Lung (tissue), 12 donors: ENCODE data around the gene DNAJC3. TPM values are rescaled to one million over a fixed set of nuclear protein-coding genes. Genes with fewer than 3 reads are reported as not detected.

Experiments
- ATAC-seq: fragments of 200-7000 bp; cut with Tn5 transposase; one replicate; pipeline ENCODE4 v1.9.1; 2020; ENCODE audit warnings: moderate number of reproducible peaks; ENCODE audit not compliant: insufficient read depth, low FRiP score
- DNase-seq, 3 donors: peaks; one replicate each; pipeline ENCODE4 v3.0.0-alpha.2; 2013 to 2017
- H3K27ac ChIP-seq, 2 donors: one replicate each; pipeline ENCODE4 v1.5.1; 2013; ENCODE audit warnings: mild to moderate bottlenecking in 2 of 2, moderate library complexity in 2 of 2, control low read depth in 1 of 2, inconsistent platforms in 1 of 2, low read depth in 1 of 2, low read length in 1 of 2
- H3K27me3 ChIP-seq, 3 donors: one replicate each; pipeline ENCODE4 v1.5.1; 2013; ENCODE audit warnings: low read length in 2 of 3; ENCODE audit not compliant: control insufficient read depth in 3 of 3, insufficient read depth in 3 of 3
- H3K36me3 ChIP-seq, 4 donors: one replicate each; pipeline ENCODE4 v1.5.1; 2013; ENCODE audit warnings: low read length in 4 of 4, mild to moderate bottlenecking in 1 of 4, moderate library complexity in 1 of 4; ENCODE audit not compliant: control insufficient read depth in 4 of 4, insufficient read depth in 4 of 4
- H3K4me1 ChIP-seq, 5 donors: one replicate each; pipeline ENCODE4 v1.5.1; 2013; ENCODE audit warnings: low read length in 5 of 5, mild to moderate bottlenecking in 2 of 5, moderate library complexity in 1 of 5; ENCODE audit not compliant: control insufficient read depth in 5 of 5, insufficient read depth in 5 of 5
- H3K4me3 ChIP-seq: one replicate; pipeline ENCODE4 v1.5.1; 2013; ENCODE audit warnings: mild to moderate bottlenecking, control low read depth, moderate library complexity
- H3K9ac ChIP-seq, 2 donors: one replicate each; pipeline ENCODE4 v1.5.1; 2013; ENCODE audit warnings: low read length in 2 of 2, control low read depth in 1 of 2; ENCODE audit not compliant: insufficient read depth in 1 of 2
- H3K9me3 ChIP-seq, 4 donors: one replicate each; pipeline ENCODE4 v1.5.1; 2013; ENCODE audit warnings: low read length in 3 of 4, mild to moderate bottlenecking in 1 of 4, moderate library complexity in 1 of 4; ENCODE audit not compliant: control insufficient read depth in 4 of 4, insufficient read depth in 3 of 4
- WGBS, 2 donors: extraction: QIAGEN DNeasy Blood & Tissue Kit; methylation state at CpG; one replicate each; pipeline ENCODE4 v1.1.7; 2013; 5-methylcytosine and 5-hydroxymethylcytosine counted together
- polyA plus RNA-seq, 2 donors: library from polyadenylated mRNA; stranded (reverse); fragments of 200-250 nt; gene quantifications; one replicate each; pipeline ENCODE4 v1.2.1, GENCODE V29; 2013
- total RNA-seq, 2 donors: library from RNA; depleted of rRNA in 1 of 2; stranded (reverse); fragments of >200 nt in 1 of 2; gene quantifications; one replicate each; pipeline ENCODE4 v1.2.1, GENCODE V29; 2014 to 2021
- TF ChIP-seq, protein P1 (sequence below): IDR thresholded peaks from 2 replicates; pipeline ENCODE4 v1.5.1; 2012; ENCODE audit warnings: mild to moderate bottlenecking; ENCODE audit errors: control extremely low read depth, extremely low read depth
- donor health status: control.
- donor health status: control.
- donor health status: Bipolar disorder and iron deficiency.
- donor health status: healthy.
- donor health status: DM: yes; HTN: yes; CAD: no.

Gene DNAJC3
- total and polyA plus RNA-seq, 4 donors: 15.2 to 61.8 (median 38.5) TPM

DNA sequence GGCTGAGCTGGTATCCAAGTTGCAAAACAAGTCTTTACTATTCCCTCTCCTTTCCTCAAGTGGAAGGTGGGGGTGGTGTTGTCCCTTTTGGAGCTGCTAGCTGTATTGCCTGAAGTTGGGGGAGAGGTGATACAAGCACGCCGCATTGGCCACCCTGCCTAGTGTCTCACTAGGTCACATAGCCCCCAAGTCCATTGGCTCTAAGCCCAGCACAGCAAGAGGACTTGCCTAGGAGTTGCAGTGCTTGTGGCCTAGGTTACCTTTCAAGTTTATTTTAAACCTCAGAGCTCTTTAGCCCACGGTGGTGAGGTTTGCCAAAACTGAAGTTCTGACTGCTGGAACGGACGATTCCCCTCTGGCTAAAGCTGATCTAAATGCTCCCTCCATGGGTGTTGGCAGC, 5.3 kb upstream of the DNAJC3 start:
- H3K36me3 ChIP-seq: peaks cover 0 to 7% (median 0%) of the 10 kb centered on the region in 4 donors
- TF ChIP-seq, protein P1, sequence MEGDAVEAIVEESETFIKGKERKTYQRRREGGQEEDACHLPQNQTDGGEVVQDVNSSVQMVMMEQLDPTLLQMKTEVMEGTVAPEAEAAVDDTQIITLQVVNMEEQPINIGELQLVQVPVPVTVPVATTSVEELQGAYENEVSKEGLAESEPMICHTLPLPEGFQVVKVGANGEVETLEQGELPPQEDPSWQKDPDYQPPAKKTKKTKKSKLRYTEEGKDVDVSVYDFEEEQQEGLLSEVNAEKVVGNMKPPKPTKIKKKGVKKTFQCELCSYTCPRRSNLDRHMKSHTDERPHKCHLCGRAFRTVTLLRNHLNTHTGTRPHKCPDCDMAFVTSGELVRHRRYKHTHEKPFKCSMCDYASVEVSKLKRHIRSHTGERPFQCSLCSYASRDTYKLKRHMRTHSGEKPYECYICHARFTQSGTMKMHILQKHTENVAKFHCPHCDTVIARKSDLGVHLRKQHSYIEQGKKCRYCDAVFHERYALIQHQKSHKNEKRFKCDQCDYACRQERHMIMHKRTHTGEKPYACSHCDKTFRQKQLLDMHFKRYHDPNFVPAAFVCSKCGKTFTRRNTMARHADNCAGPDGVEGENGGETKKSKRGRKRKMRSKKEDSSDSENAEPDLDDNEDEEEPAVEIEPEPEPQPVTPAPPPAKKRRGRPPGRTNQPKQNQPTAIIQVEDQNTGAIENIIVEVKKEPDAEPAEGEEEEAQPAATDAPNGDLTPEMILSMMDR: no peak
- H3K27ac ChIP-seq: no peak overlapping the region
- no peaks in the 10 kb centered on the region for H3K27me3 ChIP-seq
- H3K4me1 ChIP-seq: peaks cover 0 to 11% (median 0%) of the 10 kb centered on the region in 5 donors
- no peak overlapping the region for H3K9ac ChIP-seq
- DNase-seq (no peak), ATAC-seq (no peak)
- 97% methylated on average over 5 of the region's 5 CpGs for WGBS, 2 donors
- peaks cover 5 to 30% (median 10%) of the 10 kb centered on the region in 4 donors for H3K9me3 ChIP-seq
- no peak overlapping the region for H3K4me3 ChIP-seq

DNA sequence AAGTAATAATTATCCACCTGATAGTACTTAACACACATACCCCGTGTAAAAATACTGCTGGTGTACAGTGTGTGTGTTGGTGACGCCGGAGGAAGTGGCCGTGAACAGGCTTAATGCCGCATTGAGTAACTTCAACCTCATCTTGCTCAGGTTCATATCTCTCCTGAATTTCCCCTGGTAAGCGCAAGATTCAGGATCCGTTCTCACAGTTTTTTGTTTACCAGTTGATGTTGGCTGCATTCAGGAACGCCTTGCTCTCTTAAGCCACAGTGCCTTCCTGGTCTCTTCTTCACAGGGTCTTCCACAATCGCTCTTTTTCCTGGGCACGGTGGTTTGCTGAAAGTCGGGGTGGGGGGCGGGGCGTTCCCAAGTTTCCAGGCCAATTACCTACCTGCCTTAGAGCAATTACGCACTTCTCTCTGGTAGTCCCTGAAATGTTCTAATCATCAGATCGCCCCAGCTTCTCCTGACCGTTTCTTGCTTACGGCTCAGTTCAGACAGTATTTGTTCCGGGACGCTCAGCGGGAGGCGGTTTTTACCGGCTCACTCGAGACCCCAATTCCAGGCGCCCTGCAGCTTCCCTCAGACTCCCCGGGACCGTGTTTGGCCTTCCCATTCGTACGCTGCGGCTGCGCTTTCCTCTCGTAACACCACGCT, 706 bp upstream of the DNAJC3 start:
- DNase-seq: peak in 1 of 3 donors; percentile 64

DNA sequence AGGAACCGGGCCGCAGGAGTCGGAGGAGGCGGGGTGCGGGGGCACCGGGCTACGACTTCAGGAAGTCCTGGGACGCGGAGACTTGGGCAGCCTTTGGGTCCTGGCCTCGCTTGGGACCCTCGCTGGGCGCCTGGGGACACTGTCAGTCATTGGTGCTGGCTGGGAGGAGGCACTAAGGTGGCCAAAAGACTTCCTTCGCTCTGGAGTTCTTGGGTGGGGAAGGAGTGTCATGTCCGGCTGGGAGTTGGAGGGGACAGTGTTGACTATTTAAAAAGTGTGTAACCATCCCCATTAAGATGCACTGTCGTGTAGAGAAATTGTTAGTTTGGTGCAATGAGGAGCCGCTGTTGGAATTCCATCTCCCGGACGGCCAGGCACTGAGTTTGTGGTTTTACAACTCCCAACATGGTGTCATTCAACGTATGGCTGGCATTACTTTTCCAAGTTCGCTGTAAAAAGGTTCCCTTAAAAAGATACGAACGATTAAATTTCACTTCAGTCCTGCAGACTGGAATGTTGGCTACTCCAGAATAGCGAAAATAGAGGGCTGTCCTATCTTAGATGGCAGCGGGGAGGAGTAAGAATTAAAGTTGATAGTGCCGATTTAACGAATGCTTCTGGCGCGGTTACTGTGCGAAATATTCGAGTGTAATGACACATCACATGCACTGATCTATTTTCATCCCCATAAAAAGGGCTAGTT, 776 bp downstream of the DNAJC3 start:
- Histone ChIP-seq H3K4me1 (peaks cover 2 to 35% (median 4%) of the 10 kb centered on the region in 5 donors), H3K9ac (peak overlapping the region; percentile 72 to 75), H3K36me3 (no peaks in the 10 kb centered on the region), H3K4me3 (peak overlapping the region; percentile 92), H3K27me3 (no peaks in the 10 kb centered on the region), H3K27ac (peak overlapping the region; percentile 94 to 98), H3K9me3 (no peaks in the 10 kb centered on the region)
- DNase-seq (peak; percentile 16 to 60 (median 37)), ATAC-seq (no peak)
- TF ChIP-seq, protein P1: no peak
- WGBS, 2 donors: 1 to 2% methylated on average over 30 of the region's 30 CpGs

More for the DNA sequence above, 706 bp upstream of the DNAJC3 start:
- Histone ChIP-seq H3K9me3 (peaks cover 0 to 8% (median 6%) of the 10 kb centered on the region in 4 donors), H3K4me1 (peaks cover under 1 to 35% (median 4%) of the 10 kb centered on the region in 5 donors), H3K27ac (peak overlapping the region; percentile 89 to 98), H3K9ac (peak overlapping the region; percentile 66 to 90), H3K4me3 (peak overlapping the region; percentile 72), H3K36me3 (peaks cover 0 to 3% (median 0%) of the 10 kb centered on the region in 4 donors), H3K27me3 (no peaks in the 10 kb centered on the region)
- no peak for ATAC-seq
- TF ChIP-seq, protein P1: no peak
- WGBS, 2 donors: 0 to 1% methylated on average over 32 of the region's 32 CpGs
